Anterior cingulate cortex (tissue), 58 donors: ENCODE results near the gene MEGF11.

Source experiments
- DNase-seq, 58 donors: peaks; one replicate each; lab custom pipeline; 2025; lab: John Stamatoyannopoulos, UW

Gene MEGF11

DNA sequence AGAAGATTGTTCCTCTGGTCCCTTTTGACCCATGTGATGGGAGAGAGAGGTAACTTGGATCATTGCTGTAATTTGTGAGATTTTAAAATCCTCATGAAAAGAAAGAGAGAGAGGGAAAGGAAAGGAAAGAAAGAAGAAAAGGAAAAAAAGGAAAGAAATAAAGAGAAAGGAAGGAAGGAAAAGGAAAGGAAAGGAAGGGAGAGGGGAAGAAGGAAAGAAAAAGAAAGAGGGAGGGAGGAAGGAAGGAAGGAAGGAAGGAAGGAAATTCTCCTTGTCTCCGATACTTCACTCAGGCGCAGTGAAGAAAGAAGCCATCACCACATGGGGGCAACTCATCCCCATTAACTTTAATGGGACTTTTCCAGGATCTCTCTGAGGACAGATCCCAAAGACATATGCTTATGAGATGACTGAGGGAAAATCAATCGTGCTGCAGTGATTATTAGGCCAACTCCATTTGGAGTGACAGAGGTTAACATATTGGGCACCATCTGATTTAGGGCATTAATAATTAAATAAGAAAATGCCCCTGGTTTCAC, 123.0 kb downstream of the MEGF11 start:
- DNase-seq = no peak

DNA sequence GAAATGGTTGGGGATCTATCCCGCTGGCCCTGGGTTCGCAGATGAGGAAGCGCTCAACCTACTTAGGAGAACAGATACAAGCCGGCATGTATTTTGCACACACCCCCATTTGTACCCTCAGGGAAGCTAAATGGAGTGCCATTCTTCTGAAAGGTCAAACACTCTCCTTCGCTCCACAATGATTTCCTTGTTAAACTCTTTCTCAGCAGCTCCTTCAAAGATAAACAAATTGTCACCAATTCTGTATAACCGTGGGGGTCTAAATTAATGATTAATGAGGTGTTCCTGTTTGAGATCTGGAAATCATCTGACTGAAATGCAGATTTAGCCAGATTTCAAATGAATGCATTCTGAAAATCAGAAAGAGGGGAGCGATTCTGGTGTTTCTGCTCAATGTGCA, 124.0 kb downstream of the MEGF11 start:
- no peak for DNase-seq

DNA sequence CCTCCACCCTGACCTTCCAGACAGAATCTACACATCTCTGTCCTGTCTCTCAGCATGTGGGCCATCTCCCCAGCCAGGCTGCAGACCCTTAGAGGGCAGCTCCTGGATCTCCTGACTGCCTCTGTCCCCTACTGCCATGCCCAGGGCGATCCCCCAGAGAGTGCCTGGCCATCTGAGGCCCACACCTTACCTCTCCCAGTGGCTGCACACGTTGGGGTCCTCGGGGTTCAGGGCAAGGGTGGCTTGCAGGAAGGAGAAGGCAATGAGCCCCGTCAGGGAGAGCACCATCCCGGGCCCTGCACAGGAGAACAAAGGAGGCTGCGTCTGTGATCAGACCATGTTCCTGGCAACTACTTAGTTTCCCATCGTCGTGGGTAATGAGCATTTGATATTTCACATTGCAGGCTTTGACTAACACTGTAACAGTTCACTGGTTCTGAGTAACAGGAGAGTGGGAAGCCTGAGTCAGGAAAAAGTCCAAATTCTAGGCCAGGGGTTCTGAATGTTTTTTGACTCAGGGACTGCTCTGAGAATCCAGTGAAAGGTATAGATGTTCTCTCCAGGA, 125.4 kb downstream of the MEGF11 start:
- no peak for DNase-seq

DNA sequence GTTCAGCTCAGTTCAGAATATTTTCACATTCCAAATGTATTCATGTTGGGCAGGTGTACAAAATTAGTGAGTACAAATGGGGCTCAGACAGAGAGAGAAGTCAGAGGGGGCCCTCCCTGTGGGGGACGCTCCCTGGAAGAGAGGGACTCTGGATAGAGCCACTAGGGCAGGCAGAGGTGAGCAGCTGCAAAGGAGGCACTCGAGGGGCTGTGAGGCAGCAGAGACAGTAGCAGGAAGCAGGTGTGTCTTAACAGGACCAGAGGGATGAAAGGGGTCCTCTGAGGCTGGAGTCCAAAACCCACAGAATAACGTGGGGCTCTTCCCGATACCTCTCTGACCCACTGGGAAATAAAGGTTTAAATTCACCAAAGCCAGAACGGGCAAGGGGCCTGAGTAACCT, 127.1 kb downstream of the MEGF11 start:
- DNase-seq = no peak

DNA sequence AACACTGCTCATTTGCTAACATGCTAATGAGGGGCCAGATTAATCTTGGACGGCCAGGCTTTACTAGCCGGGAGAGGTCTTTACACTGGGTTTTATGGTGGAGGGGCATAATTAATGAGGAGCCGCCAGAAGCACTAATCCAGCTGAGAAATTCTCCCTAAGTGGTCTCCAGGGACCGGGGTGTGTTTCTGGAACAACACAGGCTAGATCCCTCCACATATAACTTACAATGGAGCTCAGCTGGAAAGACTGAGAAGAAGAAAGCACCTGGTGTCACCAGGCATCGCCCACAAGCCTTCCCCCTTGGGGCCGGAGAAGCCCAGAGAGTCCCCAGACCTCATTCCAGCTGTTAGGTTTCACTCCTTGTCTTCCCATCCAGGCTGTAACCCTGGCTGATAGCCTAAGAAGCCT, 127.5 kb downstream of the MEGF11 start:
- DNase-seq = no peak

DNA sequence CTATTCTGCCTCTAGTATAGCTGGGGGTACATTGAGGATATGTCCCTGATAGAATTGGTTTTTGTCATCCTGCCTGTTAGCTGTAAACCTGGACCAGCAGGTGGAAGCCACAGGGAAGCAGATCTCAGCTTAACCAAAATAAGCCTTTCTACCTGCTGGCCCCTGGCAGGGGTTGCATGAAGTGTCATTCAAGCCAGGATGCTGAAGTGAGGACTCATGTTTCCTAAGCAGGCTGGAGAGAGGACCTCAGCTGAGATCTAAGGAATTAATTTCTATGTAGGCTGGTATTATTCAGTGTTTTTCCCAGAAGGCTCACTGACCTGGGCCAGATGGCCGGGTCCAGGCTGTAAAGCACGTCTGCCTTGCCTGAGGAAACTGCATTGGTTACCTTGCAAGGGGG, 128.9 kb downstream of the MEGF11 start:
- no peak for DNase-seq

DNA sequence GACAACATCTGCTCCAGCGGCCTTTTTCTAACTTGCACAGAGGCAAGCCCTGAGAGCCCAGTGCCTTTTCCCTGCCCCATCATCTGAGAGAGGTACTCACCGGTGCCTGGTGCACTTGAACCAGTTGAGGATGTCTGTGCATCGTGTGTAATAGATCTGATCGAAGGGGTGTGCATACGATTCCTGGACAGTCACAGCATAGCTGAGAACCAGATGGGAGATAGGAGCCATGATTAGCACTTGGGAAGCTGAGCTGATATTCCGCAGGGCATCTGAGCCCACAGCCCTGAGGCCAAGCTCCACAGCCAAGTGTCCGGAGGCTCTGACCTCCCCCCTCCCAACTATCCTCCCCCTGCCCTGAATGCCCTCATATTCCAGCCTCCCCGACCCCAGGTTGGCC, 129.8 kb downstream of the MEGF11 start:
- DNase-seq = no peak

DNA sequence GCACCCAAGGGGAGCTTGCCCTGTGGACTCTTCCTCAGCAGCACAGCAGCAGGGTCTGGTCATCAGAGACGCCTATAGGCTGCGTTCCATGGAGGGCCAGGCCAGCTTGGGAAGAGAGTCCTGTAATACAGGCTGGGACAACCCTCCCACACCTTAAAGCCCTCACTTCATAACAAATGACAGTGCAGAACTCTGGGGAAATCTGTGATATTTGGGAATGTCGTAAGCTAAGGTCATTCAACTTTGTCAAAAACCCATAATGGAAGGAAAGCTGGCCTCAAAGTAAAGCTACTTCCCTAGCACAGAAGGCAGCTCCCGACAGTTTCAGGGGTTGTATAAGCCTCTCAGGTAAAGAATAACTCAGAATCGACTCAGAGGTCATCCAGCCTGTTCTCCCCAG, 133.1 kb downstream of the MEGF11 start:
- DNase-seq = no peak

DNA sequence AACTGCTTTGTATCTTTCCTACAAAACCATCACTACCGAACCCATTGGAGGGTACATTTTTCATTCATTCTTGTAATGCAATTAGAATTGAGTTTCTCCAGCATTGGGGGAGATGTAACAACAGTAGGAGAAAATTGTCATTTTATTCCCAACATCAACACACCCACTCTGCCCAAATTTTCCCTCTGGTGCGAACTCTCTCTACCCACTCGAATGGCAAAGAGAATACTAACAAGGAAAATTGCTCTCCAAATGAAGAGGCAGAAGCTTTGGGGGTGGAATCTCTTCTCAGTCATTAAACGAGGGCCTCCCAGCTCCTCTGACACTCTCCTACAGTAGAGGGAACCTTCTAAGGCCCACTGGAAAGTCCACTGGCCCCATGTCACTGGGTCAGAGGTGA, 135.7 kb downstream of the MEGF11 start:
- peak in 7 of 58 donors; percentile 8 to 49 (median 14) for DNase-seq

DNA sequence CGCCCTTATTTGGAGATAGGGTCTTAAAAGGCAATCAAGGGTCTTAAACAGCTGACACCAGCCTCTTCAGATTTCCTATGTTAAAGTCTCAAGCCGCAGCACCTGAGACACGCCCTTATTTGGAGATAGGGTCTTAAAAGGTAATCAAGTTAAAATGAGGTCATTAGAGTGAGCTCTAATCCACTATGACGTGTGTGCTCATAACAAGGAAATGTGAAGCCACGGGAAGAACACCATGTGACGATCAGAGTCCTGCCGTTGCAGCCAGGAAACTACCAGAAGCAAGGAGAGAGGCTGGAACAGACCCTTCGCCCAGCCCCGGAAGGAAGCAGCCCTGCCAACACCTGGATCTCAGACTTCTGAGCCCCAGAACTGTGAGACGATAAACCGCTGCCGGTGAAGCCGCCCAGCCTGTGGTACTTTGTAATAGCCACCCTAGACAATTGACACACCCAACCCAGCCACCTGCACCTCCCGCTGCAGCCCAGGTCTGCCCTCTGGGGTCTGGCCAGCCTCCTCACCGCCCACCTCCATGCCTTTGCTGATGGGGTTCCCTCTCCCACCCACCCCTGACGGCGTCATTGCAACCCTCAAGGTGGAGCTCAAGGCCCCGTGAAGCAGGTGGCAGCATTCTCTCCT, 137.9 kb downstream of the MEGF11 start:
- DNase-seq = no peak

DNA sequence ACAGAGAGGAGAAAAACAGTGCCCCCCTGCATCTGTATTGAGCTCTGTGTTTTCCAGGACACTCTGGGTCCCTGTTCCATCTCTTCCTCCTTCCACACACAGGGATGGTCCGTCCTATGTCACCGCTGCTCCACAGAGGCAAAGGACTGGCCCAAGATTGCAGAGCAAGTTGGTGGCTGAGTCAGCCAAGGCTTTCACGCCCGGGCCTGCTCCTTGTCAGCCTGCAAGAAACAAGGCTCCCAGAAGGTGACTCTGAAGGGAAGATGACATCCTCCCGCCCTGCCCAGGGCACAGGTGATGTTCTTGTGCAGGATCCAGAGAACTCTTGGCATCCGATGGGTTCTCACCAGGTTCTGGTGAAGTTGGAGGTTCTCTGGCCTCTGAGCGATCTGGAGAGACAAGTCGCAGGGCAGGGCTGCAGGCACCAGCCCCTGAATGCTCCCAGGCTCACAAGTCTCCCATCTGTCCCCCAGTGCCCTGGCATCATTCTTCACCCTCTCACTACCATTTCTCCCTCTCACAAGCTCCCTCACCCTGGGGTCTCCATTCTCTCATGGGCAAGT, 138.6 kb downstream of the MEGF11 start:
- DNase-seq = no peak

DNA sequence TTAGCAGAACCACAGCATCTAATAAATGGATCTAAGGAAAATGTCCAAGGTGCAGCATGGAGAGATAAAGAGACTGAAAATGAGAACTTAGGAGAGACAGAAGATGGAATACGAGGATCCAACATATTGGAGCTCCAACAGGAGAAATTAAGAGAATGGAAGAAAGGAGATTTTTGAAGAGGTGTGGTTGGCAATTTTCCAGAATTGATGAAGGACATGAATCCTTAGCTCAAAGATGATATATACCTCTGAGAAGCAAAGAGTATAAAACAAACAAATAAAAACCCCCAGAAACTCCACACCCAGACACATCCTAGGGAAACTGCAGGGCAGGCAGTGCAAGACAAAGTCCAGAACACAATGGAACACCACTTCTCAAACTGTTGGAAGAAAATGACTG, 141.2 kb downstream of the MEGF11 start:
- DNase-seq = no peak

DNA sequence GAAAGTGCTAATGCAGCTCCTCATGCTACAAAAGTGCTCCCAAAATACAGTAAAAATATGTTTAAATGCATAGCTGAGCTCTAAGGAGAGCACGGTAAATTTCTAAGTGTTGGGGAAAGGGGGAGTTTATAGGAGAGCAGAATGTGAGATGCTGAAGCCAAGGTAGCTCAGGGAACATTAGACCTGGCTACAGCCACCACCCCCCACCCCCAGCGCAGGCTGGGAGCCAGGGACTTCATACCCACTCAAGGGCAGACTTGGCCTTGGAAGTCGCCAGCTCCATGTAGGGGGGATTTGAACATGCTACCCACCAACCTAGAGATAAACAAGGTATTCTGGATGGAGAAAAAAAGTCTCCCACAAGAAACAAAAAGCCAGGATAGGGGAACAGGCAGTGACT, 142.2 kb downstream of the MEGF11 start:
- DNase-seq = no peak

DNA sequence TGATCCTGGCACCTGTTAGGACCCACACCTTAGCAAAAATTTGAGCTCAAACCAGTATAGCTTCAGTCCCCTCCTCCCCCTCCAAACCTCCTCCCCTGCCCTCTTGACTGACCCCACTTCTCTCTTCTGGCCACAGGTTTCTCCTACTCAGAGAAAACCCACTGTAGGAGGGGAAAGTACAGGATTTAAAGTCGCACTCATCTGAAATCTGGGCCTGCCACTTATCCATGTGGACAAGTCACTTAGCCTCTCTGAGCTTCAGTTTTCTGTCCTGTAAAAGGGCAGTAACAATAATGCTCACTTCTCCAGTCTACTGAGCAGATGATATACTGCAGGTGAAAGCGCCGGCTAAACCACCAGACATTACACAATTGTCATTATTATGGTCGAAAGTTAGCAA, 142.7 kb downstream of the MEGF11 start:
- DNase-seq = no peak

DNA sequence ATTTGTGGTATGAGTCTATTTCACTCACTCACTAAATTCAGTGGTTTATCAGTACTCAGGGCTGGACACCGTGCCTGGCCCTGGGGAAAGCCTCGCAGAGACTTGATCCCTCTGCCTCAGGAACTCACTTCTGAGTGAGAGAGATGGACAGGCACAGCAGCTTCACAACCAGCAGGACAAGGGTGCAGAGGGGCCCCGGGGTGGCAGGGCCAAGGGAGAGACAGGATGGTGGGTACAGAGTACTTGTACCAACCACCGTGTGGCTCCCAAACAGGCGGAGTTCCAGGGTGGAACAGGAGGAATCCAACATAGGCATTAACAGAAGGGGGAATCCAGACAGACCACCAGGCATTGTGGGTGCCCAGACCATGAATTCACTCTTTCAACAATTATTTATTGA, 143.7 kb downstream of the MEGF11 start:
- no peak for DNase-seq

DNA sequence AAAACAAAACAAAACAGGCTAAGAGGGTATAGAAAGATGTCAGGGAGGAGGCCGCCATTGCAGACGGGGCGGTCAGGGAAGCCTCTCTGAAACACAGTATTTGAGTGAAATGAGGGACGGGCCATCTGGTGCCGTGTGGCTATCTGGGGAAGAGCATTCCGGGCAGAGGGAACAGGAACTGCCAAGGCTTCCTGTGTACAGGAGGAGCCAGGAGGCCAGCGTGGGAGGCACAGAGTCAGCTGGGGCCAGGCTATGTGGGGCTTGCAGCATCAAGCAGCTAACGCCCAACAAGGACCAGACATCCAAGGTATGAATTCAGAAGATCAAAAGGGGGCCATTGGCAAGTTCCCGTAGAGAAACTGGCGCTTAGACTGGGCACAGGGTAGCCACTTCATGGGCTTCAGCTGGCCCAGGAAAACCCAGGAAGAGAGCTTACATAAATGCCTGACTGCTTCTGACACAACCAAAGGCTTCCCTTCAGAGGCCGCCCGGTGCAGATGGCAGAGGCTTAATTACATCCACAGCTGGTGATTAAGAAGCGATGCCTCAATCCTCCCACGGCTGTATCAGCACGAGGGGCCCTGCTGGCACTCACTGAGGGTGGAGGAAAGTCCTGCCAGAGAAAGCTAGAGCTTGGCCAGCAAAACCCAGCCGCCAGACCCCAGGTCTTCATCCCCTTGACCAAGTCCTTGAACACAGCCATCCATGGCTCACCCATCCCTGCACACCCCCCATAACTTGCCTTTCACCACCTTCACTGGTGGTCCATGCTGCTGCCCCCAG, 144.9 kb downstream of the MEGF11 start:
- peak in 4 of 58 donors; percentile 12 to 33 (median 21) for DNase-seq

DNA sequence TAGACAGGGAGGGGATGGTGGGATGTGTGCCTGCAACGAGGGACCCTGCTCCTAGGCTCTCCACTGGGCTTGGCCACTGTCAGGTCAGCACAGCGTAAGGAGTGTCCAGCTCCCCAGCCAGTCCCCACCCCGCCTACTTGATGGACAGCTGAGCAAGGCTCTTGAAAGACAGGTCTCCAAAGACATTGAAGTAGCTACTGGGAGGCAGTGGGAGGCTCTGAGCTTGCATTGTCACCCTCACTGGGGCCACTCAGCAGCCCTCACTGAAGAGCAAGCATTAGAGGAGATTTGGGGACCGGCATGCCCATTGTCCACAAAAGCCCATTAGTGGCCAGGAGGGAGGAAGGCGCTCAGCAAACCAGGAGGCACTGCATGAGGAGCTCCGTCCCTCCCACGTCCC, 146.5 kb downstream of the MEGF11 start:
- DNase-seq = no peak

DNA sequence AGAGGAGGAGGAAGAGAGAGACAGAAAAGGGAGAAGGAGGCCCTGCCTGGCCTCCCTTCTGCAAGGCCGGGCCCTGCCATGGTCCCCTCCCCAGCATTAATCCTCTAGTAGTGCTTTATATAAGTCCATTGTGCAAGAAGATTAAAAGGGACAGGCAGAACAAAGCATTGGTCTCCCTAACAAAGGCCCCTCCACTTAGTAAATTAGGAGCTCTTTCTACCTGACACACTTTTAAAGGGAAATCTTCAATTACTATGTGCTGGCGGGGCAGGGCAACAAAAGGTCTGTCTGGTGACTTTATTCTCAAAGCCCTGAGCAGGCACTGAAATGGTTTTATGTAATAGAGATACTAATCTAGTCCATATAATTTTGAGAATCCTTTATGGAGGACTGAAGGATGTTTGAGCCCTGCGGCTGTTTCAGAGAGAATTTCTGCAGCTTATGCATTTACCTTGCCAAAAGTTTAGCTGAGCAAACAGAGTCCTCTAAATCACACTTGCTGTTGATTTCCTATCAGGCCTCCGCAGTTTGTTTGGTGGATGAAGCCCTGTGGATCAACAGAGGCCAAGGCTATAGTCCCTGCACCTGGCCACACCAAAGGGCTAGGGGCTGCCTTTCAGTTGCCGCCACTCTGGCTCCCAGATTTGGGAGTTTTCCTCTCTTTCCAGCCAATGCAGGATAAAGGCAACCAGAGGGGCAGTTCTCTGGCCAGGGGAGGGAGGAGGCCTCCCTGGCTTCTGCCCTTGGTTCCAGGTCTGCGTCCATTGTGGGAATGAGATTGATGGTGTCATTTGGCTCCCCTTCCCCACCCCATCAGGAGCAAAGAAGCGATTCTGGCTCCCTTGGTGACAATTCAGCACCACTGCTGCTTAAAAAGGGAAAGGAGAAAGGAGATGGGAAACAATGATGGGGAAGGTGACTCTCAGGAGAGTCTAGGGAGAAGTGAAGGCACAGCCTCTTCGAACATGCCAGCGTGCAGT, 148.0 kb downstream of the MEGF11 start:
- no peak for DNase-seq

DNA sequence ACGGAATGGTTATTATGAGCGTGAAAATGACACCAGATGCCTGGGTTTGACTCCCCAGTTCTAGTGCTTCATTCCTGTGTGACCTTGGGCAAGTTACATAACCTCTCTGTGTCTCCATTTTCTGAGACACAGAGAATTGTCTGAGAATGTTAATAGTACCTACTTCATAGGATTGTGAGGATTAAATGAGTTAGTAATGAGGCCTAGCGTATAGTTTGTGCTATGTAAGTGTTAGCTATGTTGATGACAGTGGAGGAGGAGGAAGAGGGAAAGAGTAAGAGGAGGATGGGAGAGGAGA, 150.3 kb downstream of the MEGF11 start:
- no peak for DNase-seq

DNA sequence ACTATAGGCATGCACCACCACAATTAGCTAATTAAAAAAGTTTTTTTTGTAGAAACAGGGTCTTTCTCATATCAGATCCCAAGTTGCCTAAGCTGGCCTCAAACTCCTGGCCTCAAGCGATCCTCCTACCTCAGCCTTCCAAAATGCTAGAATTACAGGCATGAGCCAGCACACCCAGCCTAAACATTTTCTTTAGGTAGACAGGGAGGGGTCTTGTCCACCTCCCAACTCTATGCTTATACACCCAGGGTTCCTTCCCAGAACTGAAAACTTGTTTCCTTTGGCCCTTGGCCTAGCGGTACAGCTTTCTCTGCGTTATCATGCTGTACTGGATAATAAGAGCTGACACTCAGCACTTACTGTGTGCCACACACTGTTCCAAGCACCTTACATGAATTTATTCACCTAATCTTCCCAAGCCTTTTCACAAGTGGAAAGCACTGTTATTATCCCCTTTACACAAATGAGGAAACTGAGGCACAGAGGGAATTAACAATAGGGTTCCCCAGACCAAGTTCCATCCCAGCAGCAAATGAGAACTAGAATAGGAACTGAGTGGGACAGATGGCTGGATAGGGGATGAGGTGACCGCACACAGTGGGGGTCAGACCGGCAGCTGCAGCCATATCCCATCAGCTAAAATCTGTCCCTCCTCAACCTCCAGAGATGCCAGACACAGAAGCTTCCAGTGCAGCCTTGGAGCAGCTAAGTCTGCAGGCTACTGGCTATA, 150.8 kb downstream of the MEGF11 start:
- DNase-seq = no peak
